Stomach (tissue), 9 donors: ENCODE data around the gene PRXL2B. TPM values are rescaled to one million over a fixed set of nuclear protein-coding genes. Genes with fewer than 3 reads are reported as not detected.
A peak's percentile ranks its signal among the peaks of the same experiment; 100 is the strongest.

ENCODE experiments used
- DNase-seq, 2 donors: peaks; one replicate each; pipeline versions ENCODE4 v3.0.0 to v3.0.0-alpha.2; 2013 to 2019
- H3K27ac ChIP-seq, 5 donors: fragments of 200-600 bp in 4 of 5; sonication (generic) in 4 of 5; one replicate each; pipeline ENCODE4 v1.5.1; 2013 to 2019; ENCODE audit warnings: mild to moderate bottlenecking in 1 of 5, moderate library complexity in 1 of 5
- H3K27me3 ChIP-seq, 3 donors: fragments of 200-600 bp; sonication (generic); one replicate each; pipeline ENCODE4 v1.5.1; 2017 to 2019; ENCODE audit warnings: mixed run types in 1 of 3
- H3K36me3 ChIP-seq, 4 donors: fragments of 200-600 bp; sonication (generic); 1 replicate in 3 of 4; 2 replicates in 1 of 4; pipeline ENCODE4 v1.5.1; 2016 to 2019
- H3K4me1 ChIP-seq, 4 donors: fragments of 200-600 bp; sonication (generic); one replicate each; pipeline ENCODE4 v1.5.1; 2016 to 2019
- H3K4me3 ChIP-seq, 4 donors: fragments of 200-600 bp; sonication (generic) in 3 of 4; one replicate each; pipeline ENCODE4 v1.5.1; 2016 to 2019; ENCODE audit warnings: mild to moderate bottlenecking in 1 of 4
- H3K9me3 ChIP-seq, 4 donors: fragments of 200-600 bp; sonication (generic); one replicate each; pipeline ENCODE4 v1.5.1; 2016 to 2019
- EP300 ChIP-seq: sonication (generic); formaldehyde crosslinking; IDR thresholded peaks from one replicate; pipeline ENCODE4 v1.6.1; 2017; ENCODE audit warnings: antibody characterized with exemption
- POLR2A ChIP-seq, 4 donors: fragments of 450-650 bp; IDR thresholded peaks; one replicate each; pipeline ENCODE4 v1.6.1; 2016; ENCODE audit warnings: antibody characterized with exemption in 4 of 4, control low read depth in 2 of 4, mild to moderate bottlenecking in 1 of 4, moderate library complexity in 1 of 4
- POLR2AphosphoS5 ChIP-seq, 3 donors: sonication (generic); formaldehyde crosslinking; IDR thresholded peaks; one replicate each; pipeline ENCODE4 v1.6.1; 2016; ENCODE audit warnings: antibody characterized with exemption in 3 of 3
- WGBS, 5 donors: extraction: QIAGEN DNeasy Blood & Tissue Kit in 3 of 5; methylation state at CpG; one replicate each; pipeline versions ENCODE4 v1.1.5 to v1.1.7; 2013 to 2018; 5-methylcytosine and 5-hydroxymethylcytosine counted together
- intact Hi-C: fragments of 100-400 bp; cut with DNase I; formaldehyde crosslinking; loops from one replicate; pipeline ENCODE4 v1.15.1; 2023; ENCODE audit warnings: low total_unique reads
- polyA plus RNA-seq, 3 donors: library from polyadenylated mRNA; stranded (reverse); fragments of 200-250 nt; gene quantifications; one replicate each; pipeline ENCODE4 v1.2.3, GENCODE V29; 2013
- total RNA-seq, 5 donors: library from RNA; depleted of rRNA; stranded (reverse); fragments of >200 nt; gene quantifications; one replicate each; pipeline versions ENCODE4 v1.1.0 to v1.2.3, GENCODE V29; 2014 to 2016
- TF ChIP-seq, protein P1 (sequence below), 7 experiments: fragments of 450-650 bp in 4 of 7; fragments of 200-600 bp in 3 of 7; sonication (generic) in 3 of 7; IDR thresholded peaks; one replicate each; pipeline ENCODE4 v1.5.1; 2016 to 2019; ENCODE audit warnings: antibody characterized with exemption in 7 of 7, control low read depth in 2 of 7, mild to moderate bottlenecking in 1 of 7
- donor health status: healthy with polysubstance abuse.
- donor health status: Bipolar disorder and iron deficiency.
- donor health status: healthy.

PRXL2B gene
- total and polyA plus RNA-seq, 8 donors = 8.5 to 668 (median 21.0) TPM

DNA sequence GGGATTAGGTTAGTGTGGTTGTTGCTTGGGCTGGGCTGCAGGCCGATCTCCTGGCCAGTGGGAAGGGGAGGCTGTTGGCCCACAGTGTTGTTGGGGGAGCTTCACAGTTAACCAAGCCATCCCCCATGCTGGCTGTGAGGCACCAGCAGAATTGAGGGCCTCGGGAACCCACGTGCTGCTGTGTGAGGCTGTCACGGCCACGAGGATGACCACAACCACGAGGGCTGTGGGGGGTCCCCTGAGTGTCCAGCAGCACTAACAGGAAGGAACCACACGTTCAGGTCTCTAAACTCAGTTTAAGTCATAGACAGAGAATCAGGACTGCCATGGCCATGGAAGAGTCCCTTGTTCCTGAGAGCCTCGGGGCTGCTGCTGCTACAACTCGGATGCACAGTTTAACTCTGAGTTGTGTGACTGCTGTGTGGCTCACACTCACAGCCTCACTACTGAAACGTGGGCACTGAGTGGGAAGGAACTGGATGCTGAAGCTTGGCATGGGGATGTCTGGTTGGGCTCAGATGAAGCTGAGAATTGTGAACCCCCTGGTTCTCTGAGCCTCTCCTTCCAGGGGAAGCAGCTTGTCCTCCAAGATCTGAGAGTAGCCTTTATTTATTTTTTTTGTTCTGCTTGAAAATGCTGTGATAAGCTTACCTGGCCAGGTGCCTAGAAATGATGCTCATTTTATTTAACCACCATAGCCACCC lies 51.0 kb downstream of the PRXL2B start:
- intact Hi-C loops = no loop called here
- Histone ChIP-seq H3K27ac (no peak overlapping the region), H3K27me3 (peaks cover 8 to 47% (median 27%) of the 10 kb centered on the region in 3 donors), H3K4me3 (no peak overlapping the region), H3K4me1 (peaks cover 12 to 21% (median 18%) of the 10 kb centered on the region in 4 donors), H3K36me3 (no peaks in the 10 kb centered on the region), H3K9me3 (peaks cover 0 to 10% (median 9%) of the 10 kb centered on the region in 4 donors)
- no peak for TF ChIP-seq POLR2A (IDR thresholded peaks at IDR 0.05)
- no peak for TF ChIP-seq EP300
- TF ChIP-seq POLR2AphosphoS5 (IDR thresholded peaks at IDR 0.05) = no peak
- TF ChIP-seq, protein P1, sequence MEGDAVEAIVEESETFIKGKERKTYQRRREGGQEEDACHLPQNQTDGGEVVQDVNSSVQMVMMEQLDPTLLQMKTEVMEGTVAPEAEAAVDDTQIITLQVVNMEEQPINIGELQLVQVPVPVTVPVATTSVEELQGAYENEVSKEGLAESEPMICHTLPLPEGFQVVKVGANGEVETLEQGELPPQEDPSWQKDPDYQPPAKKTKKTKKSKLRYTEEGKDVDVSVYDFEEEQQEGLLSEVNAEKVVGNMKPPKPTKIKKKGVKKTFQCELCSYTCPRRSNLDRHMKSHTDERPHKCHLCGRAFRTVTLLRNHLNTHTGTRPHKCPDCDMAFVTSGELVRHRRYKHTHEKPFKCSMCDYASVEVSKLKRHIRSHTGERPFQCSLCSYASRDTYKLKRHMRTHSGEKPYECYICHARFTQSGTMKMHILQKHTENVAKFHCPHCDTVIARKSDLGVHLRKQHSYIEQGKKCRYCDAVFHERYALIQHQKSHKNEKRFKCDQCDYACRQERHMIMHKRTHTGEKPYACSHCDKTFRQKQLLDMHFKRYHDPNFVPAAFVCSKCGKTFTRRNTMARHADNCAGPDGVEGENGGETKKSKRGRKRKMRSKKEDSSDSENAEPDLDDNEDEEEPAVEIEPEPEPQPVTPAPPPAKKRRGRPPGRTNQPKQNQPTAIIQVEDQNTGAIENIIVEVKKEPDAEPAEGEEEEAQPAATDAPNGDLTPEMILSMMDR (IDR thresholded peaks at IDR 0.05) = no peak
- WGBS, 5 donors = 61 to 77% (median 74%) methylated on average over 8 to 10 of the region's 10 CpGs
- no peak for DNase-seq

- no peaks in the 10 kb centered on the region for H3K36me3 ChIP-seq
- peaks cover 15 to 27% (median 23%) of the 10 kb centered on the region in 4 donors for H3K4me1 ChIP-seq
- no peak overlapping the region for H3K27ac ChIP-seq
- intact Hi-C loops = no loop called here
- H3K4me3 ChIP-seq = no peak overlapping the region
- TF ChIP-seq, protein P1 (IDR thresholded peaks at IDR 0.05) = no peak
- TF ChIP-seq EP300 = no peak
- no peak for TF ChIP-seq POLR2A (IDR thresholded peaks at IDR 0.05)
- no peak for TF ChIP-seq POLR2AphosphoS5 (IDR thresholded peaks at IDR 0.05)
- H3K27me3 ChIP-seq = peaks cover 7 to 37% (median 17%) of the 10 kb centered on the region in 3 donors
- WGBS, 5 donors = 74 to 83% (median 77%) methylated on average over 14 to 16 of the region's 16 CpGs
- peaks cover 0 to 10% (median 9%) of the 10 kb centered on the region in 4 donors for H3K9me3 ChIP-seq
- no peak for DNase-seq
Observed at GRCh38 chr1:2638466-2639115, 52.0 kb downstream of the PRXL2B start.

- intact Hi-C loops = no loop called here
- peaks cover 17 to 28% (median 26%) of the 10 kb centered on the region in 4 donors for H3K4me1 ChIP-seq
- peaks cover under 1 to 31% (median 11%) of the 10 kb centered on the region in 3 donors for H3K27me3 ChIP-seq
- H3K36me3 ChIP-seq = no peaks in the 10 kb centered on the region
- peak in 1 of 2 donors; percentile 20 for DNase-seq
- TF ChIP-seq POLR2A (IDR thresholded peaks at IDR 0.05) = no peak
- TF ChIP-seq, protein P1 (IDR thresholded peaks at IDR 0.05) = no peak
- TF ChIP-seq EP300 = no peak
- WGBS, 5 donors = 43 to 59% (median 45%) methylated on average over 9 to 11 of the region's 11 CpGs
- no peak overlapping the region for H3K27ac ChIP-seq
- H3K4me3 ChIP-seq = no peak overlapping the region
- peaks cover 0 to 10% (median 9%) of the 10 kb centered on the region in 4 donors for H3K9me3 ChIP-seq
Observed at GRCh38 chr1:2639203-2639602, 52.6 kb downstream of the PRXL2B start.

- no peak overlapping the region for H3K27ac ChIP-seq
- intact Hi-C loops = loop anchor here (10.0 kb wide), 3 partner anchors 55 to 225 kb away; partner anchors contain the start of genes PEX10 and PRXL2B
- peaks cover 17 to 28% (median 26%) of the 10 kb centered on the region in 4 donors for H3K4me1 ChIP-seq
- H3K9me3 ChIP-seq = peaks cover 0 to 10% (median 9%) of the 10 kb centered on the region in 4 donors
- DNase-seq = peak in 1 of 2 donors; percentile 15
- no peak overlapping the region for H3K4me3 ChIP-seq
- peaks cover 0 to 28% (median 8%) of the 10 kb centered on the region in 3 donors for H3K27me3 ChIP-seq
- TF ChIP-seq POLR2A (IDR thresholded peaks at IDR 0.05) = no peak
- 73 to 76% (median 74%) methylated on average over 20 to 26 of the region's 26 CpGs for WGBS, 5 donors
- H3K36me3 ChIP-seq = no peaks in the 10 kb centered on the region
Observed at GRCh38 chr1:2639607-2640521, 53.3 kb downstream of the PRXL2B start.
